Uterus (tissue), 2 donors: ENCODE data around the gene NCOA5.

Experiments used
- POLR2A ChIP-seq, 2 donors: fragments of 450-650 bp; IDR thresholded peaks; one replicate each; pipeline ENCODE4 v1.6.1; 2016; ENCODE audit warnings: antibody characterized with exemption in 2 of 2, mild to moderate bottlenecking in 1 of 2, moderate library complexity in 1 of 2
- TF ChIP-seq, protein P1 (sequence below), 4 experiments: fragments of 200-600 bp in 2 of 4; fragments of 450-650 bp in 2 of 4; sonication (generic) in 2 of 4; IDR thresholded peaks; one replicate each; pipeline ENCODE4 v1.5.1; 2016 to 2019; ENCODE audit warnings: antibody characterized with exemption in 4 of 4, mild to moderate bottlenecking in 2 of 4, moderate library complexity in 1 of 4

DNA sequence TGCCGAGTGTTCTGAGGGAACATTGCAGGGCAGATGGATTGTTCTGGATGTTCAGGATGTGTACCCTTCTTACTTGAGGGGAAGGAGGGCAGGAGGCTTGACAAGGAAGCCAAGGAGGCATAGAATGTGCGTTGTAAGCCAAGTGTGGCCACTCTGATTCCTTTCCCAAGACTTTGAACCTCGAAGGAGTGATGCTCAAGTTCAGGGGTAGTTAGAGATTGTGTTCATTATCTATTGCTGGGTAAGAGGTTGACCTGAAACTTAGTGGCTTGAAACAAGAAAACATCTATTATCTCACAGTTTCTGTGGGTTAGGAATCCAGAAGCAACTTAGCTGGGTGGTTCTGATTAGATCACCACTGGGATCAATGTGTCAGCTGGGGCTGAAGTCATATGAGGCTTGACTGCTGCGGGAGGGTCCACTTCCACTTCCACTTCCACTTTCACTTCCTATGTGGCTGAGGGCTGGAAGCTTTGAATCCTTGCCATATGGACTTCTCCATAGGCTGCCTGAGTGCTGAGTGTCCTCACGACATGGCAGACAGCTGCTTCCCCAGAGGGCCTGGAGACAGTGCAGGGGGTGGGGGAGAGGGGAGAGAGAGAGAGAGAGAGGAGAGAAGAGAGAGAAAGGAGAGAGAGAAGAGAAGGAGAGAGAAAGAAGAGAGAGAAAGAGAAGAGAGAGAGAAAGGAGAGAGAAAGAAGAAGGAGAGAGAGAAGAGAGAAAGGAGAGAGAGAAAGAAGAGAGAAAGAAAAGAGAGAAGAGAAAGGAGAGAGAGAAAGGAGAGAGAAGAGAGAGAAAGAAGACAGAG lies 21.5 kb upstream of the NCOA5 start:
- TF ChIP-seq, protein P1, sequence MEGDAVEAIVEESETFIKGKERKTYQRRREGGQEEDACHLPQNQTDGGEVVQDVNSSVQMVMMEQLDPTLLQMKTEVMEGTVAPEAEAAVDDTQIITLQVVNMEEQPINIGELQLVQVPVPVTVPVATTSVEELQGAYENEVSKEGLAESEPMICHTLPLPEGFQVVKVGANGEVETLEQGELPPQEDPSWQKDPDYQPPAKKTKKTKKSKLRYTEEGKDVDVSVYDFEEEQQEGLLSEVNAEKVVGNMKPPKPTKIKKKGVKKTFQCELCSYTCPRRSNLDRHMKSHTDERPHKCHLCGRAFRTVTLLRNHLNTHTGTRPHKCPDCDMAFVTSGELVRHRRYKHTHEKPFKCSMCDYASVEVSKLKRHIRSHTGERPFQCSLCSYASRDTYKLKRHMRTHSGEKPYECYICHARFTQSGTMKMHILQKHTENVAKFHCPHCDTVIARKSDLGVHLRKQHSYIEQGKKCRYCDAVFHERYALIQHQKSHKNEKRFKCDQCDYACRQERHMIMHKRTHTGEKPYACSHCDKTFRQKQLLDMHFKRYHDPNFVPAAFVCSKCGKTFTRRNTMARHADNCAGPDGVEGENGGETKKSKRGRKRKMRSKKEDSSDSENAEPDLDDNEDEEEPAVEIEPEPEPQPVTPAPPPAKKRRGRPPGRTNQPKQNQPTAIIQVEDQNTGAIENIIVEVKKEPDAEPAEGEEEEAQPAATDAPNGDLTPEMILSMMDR (IDR thresholded peaks at IDR 0.05): no peak
- no peak for TF ChIP-seq POLR2A (IDR thresholded peaks at IDR 0.05)
